ENCODE data around the gene LSM4. TPM values are rescaled to one million over a fixed set of nuclear protein-coding genes. Genes with fewer than 3 reads are reported as not detected.
A peak's percentile ranks its signal among the peaks of the same experiment; 100 is the strongest.

The LSM4 gene
- total and polyA plus RNA-seq, 2 of the 13 experiments (the other 11 are each of a cell fraction or from before 2014, with no cell fraction given): 65.8 to 166 TPM

DNA sequence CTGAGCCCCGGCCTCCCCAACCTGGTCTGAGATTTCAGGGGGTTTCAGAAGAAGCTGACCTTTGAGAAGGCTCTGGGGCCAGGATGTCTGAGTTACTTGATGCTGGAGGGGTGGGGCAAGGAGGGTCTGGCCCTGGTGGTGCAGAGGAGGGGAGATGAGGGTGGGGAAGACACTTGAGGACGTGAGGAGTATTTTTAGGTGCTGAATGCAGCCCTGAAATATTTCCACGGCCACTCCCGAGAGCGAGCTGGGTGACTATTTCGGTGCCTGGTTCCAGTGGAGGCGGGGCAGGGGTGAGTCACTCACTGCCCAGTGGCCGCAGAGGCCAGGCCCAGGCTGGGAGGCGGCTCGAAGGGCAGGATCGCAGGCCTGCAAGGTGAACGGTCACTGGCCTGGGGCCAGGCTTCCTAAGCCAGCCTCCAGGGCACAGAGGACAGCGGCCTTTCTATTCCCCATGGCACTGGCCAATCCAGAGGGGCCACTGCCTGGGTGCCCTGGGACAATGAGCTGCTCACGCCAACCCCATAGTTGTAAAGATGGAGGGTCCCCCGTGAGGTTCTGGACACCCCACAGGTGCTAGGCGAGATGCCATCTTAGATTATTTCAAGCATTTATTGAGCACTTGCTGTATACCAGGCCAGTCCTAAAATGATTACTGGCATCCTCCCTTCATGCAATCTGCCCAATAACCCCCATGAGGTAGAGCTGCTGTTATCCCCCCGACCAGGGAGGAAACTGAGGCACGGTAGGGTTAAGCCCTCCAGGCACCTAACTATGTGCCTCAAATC lies 21.8 kb downstream of the LSM4 start (continued):
- TF ChIP-seq, protein P1, sequence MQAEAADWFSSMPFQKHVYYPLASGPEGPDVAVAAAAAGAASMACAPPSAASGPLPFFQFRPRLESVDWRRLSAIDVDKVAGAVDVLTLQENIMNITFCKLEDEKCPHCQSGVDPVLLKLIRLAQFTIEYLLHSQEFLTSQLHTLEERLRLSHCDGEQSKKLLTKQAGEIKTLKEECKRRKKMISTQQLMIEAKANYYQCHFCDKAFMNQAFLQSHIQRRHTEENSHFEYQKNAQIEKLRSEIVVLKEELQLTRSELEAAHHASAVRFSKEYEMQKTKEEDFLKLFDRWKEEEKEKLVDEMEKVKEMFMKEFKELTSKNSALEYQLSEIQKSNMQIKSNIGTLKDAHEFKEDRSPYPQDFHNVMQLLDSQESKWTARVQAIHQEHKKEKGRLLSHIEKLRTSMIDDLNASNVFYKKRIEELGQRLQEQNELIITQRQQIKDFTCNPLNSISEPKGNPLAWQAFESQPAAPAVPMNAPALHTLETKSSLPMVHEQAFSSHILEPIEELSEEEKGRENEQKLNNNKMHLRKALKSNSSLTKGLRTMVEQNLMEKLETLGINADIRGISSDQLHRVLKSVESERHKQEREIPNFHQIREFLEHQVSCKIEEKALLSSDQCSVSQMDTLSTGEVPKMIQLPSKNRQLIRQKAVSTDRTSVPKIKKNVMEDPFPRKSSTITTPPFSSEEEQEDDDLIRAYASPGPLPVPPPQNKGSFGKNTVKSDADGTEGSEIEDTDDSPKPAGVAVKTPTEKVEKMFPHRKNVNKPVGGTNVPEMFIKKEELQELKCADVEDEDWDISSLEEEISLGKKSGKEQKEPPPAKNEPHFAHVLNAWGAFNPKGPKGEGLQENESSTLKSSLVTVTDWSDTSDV (CRISPR knock-in tag; IDR thresholded peaks at IDR 0.05): no peak
- TF ChIP-seq, protein P2, sequence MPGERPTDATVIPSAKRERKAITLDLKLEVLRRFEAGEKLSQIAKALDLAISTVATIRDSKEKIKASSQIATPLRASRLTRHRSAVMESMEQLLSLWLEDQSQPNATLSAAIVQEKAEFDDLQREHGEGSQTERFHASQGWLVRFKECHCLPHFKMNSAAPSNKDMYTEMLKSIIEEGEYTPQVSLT (CRISPR knock-in tag; IDR thresholded peaks at IDR 0.05; ENCODE audit: borderline replicate concordance, low read depth): no peak
- TF ChIP-seq ZNF597 (CRISPR knock-in tag; IDR thresholded peaks at IDR 0.05) (no peak), CAMTA2 (CRISPR knock-in tag; IDR thresholded peaks at IDR 0.05; ENCODE audit: borderline replicate concordance) (no peak), SMAD3 (CRISPR knock-in tag; IDR thresholded peaks at IDR 0.05) (no peak), NR2C2 (CRISPR knock-in tag; IDR thresholded peaks at IDR 0.05; ENCODE audit: borderline replicate concordance) (no peak), KMT2A (CRISPR knock-in tag; IDR thresholded peaks at IDR 0.05) (no peak), ZBTB46 (CRISPR knock-in tag; IDR thresholded peaks at IDR 0.05; ENCODE audit: borderline replicate concordance) (no peak), ZFYVE20 (CRISPR knock-in tag; IDR thresholded peaks at IDR 0.05; ENCODE audit: borderline replicate concordance, low read depth) (no peak), U2AF1 (optimal IDR thresholded peaks at IDR 0.05; ENCODE audit: low read depth, low read length) (no peak), ISL2 (CRISPR knock-in tag; IDR thresholded peaks at IDR 0.05) (no peak; the same call in 1 of the 2 replicates), NKX3-1 (CRISPR knock-in tag; IDR thresholded peaks at IDR 0.05) (no peak), ZBTB21 (CRISPR knock-in tag; IDR thresholded peaks at IDR 0.05) (no peak), GFI1 (CRISPR knock-in tag; IDR thresholded peaks at IDR 0.05; ENCODE audit: borderline replicate concordance) (no peak), ZNF572 (CRISPR knock-in tag; IDR thresholded peaks at IDR 0.05) (no peak), ZMYM3 (CRISPR knock-in tag; IDR thresholded peaks at IDR 0.05) (peak; percentile 93), MLLT10 (CRISPR knock-in tag; IDR thresholded peaks at IDR 0.05) (no peak), TMF1 (CRISPR knock-in tag; IDR thresholded peaks at IDR 0.05; ENCODE audit: low read depth) (no peak), U2AF2 (IDR thresholded peaks at IDR 0.05; ENCODE audit: low read depth, low read length) (no peak), NFYB (CRISPR knock-in tag; IDR thresholded peaks at IDR 0.05) (no peak), TGIF2 (CRISPR knock-in tag; IDR thresholded peaks at IDR 0.05) (no peak), FOXC1 (CRISPR knock-in tag; IDR thresholded peaks at IDR 0.05; ENCODE audit: borderline replicate concordance) (no peak; the same call in 1 of the 2 replicates), ZNF780A (CRISPR knock-in tag; IDR thresholded peaks at IDR 0.05) (no peak), TBL1XR1 (IDR thresholded peaks at IDR 0.05; ENCODE audit: borderline replicate concordance, low read length, partially characterized antibody) (no peak), MAZ (IDR thresholded peaks at IDR 0.05; ENCODE audit: borderline replicate concordance, low read depth, low read length) (peak; percentile 43; the same call in 1 of the 2 replicates), MAZ (CRISPR knock-in tag; IDR thresholded peaks at IDR 0.05; ENCODE audit: low read depth) (no peak)
